HG03469 (cell line): ENCODE measurements around the gene SLC35F2.
"Not testable (repeated sequence)": the region's sequence is repeated elsewhere in the genome, so short reads cannot be mapped to it uniquely, and the experiment has no call there.

Source experiments
- ATAC-seq: cut with Tn5 transposase; IDR thresholded peaks from one replicate; pipeline ENCODE4 v1.9.1; 2021; ENCODE audit warnings: mild to moderate bottlenecking, moderate library complexity, moderate number of reproducible peaks; ENCODE audit not compliant: unreplicated experiment

Gene SLC35F2, protein sequence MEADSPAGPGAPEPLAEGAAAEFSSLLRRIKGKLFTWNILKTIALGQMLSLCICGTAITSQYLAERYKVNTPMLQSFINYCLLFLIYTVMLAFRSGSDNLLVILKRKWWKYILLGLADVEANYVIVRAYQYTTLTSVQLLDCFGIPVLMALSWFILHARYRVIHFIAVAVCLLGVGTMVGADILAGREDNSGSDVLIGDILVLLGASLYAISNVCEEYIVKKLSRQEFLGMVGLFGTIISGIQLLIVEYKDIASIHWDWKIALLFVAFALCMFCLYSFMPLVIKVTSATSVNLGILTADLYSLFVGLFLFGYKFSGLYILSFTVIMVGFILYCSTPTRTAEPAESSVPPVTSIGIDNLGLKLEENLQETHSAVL

DNA sequence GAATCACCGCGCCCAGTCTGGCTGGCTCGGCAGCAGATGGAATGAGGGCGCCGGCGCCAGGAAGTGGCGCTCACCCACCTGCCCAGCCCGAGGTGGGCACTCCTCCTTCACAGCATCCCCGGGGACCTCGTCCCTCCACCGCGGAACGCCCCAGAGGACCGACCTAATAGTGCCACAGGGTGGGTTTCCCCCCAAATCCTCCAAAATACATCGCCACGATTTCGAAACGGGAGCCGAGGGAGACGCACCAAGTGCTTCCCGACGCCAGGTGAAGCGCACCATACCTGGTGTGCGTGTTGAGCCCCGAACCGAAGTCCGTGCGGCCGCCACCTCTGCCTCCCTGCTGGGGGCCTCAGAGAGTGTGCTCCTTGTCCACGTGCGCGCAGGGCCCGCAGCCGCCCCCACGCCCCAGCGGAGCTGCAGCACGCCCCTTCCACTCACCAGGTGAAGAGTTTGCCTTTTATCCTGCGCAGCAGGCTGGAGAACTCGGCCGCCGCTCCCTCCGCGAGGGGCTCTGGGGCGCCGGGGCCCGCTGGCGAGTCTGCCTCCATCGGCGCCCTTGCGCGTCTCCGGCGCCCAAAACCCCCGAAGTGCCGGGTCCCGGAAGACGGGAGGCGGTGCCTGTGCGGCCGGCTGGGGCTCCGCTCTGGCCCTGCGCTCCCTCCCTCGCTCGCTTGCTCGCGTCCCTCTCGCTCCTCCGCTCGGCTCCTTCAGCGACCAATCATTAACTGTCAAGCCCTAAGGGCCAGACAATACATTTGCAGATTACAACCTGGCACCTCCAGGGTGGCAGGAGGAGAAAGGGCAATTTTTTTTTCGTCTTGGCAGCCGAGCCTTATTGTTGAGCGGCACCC is at the start of gene SLC35F2:
Gene SLC35F2 (minus strand): TSS at position 571 of the 854 bp plus-strand sequence. CDS start 20 bp downstream, at position 551.
- ATAC-seq = peak; percentile 93

DNA sequence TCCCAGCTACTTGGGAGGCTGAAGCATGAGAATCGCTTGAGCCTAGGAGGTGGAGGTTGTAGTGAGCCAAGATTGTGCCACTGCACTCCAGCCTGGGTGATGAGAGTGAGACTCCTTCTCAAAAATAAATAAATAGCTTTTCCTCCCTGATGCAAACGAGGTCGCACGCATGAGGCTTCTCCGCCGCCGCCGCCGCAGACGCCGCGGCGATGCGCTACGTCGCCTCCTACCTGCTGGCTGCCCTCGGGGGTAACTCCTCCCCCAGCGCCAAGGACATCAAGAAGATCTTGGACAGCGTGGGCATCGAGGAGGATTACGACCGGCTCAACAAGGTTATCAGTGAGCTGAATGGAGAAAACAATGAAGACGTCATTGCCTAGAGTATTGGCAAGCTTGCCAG is 49.6 kb upstream of the SLC35F2 start:
- ATAC-seq = no peak

DNA sequence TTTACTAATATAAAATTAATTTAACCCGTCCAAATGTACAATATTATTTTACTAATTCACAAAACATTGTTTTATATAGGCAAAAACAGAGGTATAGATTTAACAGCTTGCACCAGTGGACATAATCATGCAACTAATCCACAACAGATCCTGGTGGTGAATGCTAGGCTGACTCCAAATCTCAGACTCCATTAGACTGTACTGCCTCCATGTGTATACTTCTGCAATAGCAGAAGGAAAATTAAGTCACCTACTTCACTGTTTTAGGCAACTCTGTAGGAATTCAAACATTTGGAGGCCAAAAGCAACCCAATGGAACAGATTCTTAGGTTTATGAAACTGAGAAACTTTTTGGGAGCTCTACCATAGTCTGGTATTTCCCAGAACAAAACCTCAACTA is 39.7 kb upstream of the SLC35F2 start:
- ATAC-seq = peak; percentile 86

DNA sequence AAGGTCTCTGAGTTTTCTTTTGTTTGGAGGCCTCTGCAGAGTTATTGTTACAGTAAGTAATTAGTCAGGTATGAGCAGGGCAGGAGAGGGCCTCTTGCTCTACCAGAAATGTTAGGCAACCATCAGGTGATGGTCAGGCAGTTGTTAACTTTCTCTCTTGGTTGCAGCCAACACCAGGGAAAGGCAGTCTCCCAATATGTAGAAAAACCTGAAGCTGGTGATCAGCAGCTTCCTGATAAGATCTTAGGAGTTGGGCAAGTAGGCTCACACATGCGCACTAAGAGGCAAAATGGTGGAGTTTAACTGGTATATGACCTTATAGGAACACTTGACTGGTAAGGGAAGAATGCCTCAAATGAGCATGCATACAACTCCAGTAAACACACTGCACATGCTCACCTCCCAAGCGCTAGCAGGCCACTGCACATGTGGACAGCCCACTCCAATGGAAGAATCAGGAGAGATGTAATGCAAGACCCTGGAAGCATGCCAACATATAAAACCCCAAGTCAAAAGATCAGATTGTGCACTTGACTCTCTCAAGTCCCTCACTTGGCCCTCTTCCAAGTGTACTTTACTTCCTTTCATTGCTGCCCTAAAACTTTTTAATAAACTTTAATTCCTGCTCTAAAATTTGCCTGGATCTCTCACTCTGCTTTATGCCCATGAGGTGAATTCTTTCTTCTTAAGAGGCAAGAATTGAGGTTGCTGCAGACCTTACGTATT is 23.7 kb upstream of the SLC35F2 start:
- no peak for ATAC-seq

DNA sequence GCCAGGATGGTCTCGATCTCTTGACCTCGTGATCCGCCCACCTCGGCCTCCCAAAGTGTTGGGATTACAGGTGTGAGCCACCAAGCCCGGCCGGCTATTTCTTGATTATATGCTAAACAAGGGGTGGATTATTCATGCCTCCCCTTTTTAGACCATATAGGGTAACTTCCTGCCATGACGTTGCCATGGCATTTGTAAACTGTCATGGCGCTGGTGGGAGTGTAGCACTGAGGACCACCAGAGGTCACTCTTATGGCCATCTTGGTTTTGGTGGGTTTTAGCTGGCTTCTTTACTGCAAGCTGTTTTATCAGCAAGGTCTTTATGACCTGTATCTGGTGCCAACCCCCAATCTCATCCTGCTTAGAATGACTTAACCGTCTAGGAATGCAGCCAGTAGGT is 22.9 kb upstream of the SLC35F2 start:
- not testable (repeated sequence) for ATAC-seq

DNA sequence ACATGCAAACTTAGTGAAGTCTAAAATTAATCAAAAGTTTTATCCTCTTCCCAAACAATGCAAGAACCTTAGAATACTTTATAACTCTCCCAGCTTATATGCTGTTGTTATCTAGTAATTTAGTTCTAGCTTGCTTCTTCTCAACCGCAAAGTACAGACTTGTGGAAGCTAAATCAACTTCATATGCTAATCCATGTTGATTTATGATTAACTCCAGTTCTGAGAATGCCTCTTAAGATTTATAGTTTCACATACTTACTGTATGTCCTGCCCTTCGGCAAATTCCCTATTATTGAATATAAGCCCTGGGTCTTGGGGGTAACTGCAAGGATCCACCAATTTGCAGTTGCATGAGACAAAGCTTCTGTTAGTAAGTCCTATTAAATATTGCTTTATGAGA is 17.6 kb upstream of the SLC35F2 start:
- ATAC-seq = no peak

DNA sequence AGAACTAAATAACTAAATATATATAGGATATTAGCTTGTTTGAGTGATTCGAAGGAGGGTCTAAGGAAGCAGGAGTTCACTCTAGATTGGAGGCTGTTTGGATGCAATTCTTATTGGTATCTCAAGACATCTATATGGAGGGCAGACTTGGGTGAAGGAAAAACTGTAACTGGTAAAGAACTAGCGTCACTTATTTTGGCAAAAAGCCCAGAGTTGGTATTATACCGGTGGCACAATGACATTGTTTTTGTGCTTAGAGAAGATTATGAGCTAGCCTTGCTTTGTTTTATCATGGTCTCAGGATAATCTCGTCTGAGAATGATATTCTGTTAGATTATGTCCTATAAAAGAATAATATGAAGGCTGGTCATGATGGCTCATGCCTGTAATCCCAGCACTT is 6.0 kb upstream of the SLC35F2 start:
- ATAC-seq = no peak

DNA sequence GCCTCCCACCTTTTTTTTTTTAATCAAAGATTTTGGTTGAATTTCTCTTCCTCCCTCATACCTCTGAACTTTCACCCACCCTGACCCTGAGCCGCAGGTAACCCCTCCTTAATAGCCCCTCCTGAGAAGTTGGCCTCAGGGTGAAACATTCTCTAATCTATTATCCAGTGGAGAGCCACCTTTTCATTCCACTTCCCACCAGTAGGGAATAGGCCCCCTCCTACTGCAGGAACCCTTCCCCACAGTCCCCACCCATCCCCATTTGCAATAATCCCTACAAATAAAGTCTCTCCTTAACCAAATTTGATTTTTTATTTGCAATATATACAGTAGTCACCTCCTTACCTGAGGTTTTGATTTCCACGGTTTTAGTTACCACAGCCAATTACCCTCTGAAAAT is 2.1 kb upstream of the SLC35F2 start:
- no peak for ATAC-seq

DNA sequence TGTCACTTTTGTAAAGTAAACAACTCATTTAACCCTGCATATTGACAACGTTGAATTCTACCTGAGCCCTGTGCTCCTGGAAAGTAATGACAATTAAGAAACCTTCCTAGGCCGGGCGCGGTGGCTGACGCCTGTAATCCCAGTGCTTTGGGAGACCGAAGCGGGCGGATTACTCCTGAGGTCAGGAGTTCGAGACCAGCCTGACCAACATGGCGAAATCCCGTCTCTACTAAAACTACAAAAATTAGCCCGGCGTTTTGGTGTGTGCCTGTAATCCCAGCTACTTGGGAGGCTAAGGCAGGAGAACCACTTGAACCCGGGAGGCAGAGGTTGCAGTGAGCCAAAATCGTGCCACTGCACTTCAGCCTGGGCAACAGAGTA is 1.6 kb upstream of the SLC35F2 start:
- not testable (repeated sequence) for ATAC-seq

DNA sequence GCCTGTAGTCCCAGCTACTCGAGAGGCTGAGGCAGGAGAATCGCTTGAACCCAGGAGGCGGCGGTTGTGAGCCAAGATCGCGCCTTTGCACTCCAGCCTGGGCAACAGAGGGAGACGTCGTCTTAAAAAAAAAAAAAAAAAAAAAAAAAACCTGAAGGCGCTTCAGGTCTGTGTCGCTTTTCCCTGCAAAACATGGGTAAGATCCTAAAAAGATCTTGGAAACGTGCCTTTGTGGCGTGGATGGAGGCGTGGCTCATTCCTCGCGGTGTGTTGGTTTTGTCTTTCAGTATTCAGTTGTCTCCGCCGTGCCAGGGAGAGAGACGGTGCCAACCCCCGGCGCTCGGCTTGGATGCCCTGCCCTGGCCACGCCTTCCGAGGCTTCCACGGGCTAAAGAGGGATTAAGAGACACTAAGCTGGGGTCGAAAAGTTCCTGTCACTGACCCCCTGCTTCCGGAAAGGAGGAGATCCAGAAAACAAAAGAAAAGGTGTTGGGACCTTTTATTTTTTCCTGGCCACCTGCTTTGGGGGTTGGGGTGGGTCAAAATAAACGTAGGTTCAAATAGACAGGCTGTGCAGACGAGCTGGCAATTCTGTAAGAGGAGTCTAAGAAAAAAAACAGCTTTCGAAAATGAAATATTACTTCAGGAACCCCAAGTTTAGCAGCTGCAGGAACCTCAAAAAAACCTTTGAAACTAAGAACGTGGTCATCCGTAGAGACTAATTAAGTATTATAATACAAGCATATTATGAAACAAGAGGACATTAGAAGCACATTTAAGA is 1.1 kb upstream of the SLC35F2 start:
- ATAC-seq = no peak

DNA sequence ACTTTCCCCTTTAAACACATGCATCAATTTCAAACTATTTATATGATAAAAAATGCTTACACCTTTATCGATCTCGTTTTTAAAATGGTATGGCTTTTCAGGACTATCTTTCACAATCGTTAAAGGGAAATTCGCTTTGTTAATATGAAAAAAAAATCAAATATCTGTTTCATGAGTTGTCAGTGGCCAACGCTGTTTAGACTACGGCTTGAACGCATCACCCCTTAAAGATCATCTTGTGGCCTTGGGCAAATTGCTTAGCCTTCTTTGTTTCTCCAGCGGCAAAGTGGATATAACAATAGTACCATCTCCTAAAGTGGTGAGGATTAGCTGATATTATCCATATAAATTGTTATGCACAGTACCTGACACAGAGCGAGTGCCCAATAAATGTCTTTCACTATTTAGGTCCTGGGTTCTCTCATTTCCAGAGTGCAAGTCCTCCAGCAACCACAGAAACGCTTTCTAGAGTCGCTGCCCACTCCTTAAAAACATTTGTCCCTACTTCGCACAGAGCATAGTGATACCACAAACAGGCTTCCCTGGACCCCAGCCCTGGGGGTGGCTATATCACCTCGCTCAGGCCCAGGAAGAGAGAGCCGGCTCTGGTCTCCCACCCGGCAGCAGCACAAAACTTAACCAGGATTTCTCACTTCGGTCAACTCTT is 904 bp downstream of the SLC35F2 start:
- ATAC-seq = no peak

DNA sequence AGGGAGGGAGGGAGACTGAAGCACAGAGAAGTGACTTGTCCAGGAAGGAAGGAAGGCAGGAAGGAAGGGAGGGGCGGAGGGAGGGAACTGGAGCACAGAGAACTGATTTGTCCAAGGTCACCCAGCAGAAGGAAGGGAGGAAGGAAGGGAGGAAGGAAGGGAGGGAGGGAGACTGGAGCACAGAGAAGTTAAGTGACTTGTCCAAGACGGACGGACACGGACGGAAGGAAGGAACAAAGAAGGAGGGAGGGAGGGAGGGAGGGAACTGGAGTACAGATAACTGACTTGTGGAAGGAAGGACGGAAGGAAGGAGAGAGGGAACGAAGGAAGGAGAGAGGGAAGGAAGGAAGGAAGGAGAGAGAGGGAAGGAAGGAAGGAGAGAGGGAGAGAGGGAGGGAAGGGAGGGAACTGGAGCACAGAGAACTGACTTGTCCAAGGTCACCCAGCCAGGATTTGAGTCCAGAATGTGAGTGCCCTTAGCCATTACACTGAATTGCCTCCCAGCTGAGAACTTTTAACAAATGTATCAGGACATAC is 1.5 kb downstream of the SLC35F2 start:
- no peak for ATAC-seq

DNA sequence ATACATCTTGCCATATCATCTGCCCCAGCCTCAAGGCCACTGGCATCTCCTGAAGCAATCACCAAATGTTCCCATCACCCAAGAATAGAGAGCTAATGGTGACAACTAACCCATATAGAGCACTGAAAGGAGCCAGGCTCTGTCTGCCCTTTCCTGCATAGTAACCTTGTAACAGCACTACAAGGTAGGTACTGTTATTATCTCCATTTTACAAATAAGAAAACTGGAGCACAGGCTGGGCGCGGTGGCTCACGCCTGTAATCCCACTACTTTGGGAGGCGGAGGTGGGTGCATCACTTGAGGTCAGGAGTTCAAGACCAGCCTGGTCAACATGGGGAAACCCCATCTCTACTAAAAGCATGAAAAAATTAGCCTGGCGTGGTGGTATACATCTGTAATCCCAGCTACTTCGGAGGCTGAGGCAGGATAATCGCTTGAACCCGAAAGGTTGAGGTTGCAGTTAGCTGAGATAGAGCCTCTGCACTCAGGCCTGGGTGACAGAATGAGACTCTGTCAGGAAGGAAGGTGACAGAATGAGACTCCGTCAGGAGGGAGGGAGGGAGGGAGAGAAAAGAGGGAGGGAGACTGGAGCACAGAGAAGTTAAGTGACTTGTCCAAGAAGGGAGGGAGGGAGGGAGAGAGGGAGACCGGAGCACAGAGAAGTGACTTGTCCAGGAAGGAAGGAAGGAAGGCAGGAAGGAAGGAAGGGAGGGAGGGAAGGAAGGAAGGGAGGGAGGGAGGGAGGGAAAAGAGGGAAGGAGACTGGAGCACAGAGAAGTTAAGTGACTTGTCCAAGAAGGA is 2.2 kb downstream of the SLC35F2 start:
- ATAC-seq = no peak

DNA sequence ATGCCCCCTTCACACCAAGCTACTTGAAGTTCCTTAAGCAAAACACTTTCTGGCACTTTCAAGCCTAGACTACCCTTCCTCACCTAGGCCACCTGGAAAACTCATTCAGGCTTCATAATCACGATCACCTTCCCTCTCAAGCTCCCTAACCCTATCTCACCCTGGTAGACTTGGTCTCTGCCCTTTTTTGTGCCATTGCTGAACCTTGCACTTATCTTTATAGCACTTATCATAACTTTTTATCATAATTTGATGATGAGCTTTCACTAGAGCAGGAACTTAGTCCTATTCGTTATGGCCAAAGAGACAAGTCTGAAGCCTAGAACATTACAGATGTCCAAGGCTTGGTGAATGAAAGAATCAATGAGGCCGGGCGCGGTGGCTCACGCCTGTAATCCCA is 5.5 kb downstream of the SLC35F2 start:
- no peak for ATAC-seq

DNA sequence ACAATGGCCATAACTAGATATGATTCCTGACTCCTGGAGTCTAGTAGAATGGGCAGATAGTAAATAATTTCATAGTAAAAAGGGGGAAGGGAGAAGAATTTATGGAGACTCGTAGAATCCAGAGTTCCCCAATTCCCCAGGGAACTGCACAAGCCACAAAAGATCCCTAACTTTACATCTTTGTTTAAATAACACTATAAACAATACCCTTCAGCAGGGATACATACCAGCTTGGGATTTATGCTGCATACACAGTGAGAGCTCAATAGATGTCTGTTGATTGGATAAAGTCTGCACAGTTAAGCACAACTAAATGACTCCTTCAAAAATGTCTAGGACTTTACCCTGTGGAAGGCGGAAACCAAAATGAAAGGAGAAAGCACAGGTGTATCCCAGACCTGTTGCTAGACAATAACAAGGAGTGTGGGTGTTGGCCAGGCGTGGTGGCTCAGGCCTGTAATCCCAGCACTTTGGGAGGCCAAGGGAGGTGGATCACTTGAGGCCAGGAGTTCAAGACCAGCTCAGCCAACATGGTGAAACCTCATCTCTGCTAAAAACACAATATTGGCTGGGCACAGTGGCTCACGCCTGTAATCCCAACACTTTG is 6.8 kb downstream of the SLC35F2 start:
- no peak for ATAC-seq

DNA sequence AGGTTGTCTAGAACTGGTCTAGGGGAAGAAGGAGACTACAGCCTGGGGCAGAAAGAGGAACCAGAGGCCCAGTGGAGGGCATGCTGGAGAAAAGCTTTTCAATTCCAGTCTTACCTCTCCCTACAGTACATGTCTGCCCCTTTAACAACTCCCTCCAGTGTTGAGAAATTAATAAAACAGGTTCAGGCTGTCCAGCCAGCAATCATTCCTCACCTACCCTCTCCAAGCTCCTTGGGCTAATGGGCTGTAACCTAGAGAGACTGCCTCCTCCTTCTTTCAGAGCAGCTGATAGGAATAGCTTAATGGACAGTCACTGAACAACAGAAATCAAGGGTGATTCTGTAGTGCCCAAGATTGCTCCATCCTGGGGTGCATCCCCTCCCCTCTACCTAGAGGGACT is 8.8 kb downstream of the SLC35F2 start:
- ATAC-seq = no peak

DNA sequence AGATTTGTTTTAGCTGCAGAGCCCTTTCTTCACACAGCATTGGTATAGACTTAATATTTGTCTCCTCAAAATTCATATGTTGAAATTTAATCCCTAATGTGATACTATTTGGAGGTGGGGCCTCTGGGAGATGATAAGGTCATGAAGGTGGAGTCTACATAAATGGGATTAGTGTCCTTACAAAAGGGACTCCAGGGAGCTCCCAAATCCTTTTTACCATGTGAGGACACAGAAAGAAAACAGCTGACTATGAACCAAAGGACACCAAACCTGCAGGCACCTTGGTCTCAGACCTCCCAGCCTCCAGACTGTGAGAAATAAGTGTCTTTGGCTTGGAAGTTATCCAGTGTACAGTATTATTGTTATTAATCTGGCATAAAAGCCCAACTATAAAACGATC is 10.2 kb downstream of the SLC35F2 start:
- no peak for ATAC-seq

DNA sequence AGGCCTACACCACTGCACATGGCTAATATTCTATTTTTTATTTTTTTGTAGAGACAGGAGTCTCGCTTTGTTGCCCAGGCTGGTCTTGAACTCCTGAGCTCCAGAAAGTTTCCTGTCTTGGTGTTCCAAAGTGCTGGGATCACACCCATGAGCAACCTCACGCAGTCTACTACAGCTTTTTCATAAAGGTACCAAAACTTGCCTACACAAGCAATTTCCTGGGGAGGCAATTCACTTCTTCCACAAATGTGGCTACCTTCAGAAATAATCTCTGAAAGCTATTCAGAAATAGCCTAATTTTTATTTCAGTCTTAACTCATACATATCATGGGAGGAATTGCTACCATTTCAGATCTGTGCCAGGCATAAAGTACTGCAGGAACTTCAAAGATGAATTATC is 11.4 kb downstream of the SLC35F2 start:
- ATAC-seq = no peak

DNA sequence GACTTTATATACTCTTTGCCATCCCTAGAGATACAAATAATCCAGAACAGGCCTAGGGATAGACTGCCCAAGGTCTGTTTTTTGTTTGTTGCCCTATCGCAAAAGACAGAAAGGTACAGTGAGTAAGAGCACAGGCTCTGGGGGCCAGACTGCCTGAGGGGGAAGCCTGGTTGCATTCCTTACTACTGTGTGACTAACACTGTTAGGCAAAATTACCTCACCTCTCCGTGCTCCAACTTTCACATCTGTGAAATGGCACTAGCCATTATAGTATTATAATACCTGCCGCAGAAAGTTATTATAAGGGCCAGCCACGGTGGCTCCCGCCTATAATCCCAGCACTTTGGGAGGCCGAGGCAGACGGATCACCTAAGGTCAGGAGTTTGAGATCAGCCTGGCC is 14.5 kb downstream of the SLC35F2 start:
- ATAC-seq = no peak
